Tibial artery (tissue), 4 donors: ENCODE data around the gene COL21A1.

ENCODE experiments used
- DNase-seq, 2 donors: peaks; one replicate each; pipeline ENCODE4 v3.0.0-alpha.2; 2019
- H3K27ac ChIP-seq, 2 donors: fragments of 200-600 bp; sonication (generic) in 1 of 2; 1 replicate in 1 of 2; 2 replicates in 1 of 2; pipeline ENCODE4 v1.5.1; 2018 to 2019; ENCODE audit warnings: mild to moderate bottlenecking in 1 of 2
- H3K27me3 ChIP-seq, 2 donors: fragments of 200-600 bp; sonication (generic) in 1 of 2; one replicate each; pipeline versions ENCODE4 v1.5.1 to v1.6.0; 2016 to 2019
- H3K36me3 ChIP-seq, 3 donors: fragments of 200-600 bp; sonication (generic) in 2 of 3; one replicate each; pipeline ENCODE4 v1.5.1; 2016 to 2019; ENCODE audit warnings: mild to moderate bottlenecking in 2 of 3
- H3K4me1 ChIP-seq, 4 donors: fragments of 200-600 bp; sonication (generic) in 2 of 4; 1 replicate in 3 of 4; 2 replicates in 1 of 4; pipeline ENCODE4 v1.5.1; 2016 to 2019
- H3K4me3 ChIP-seq, 2 donors: fragments of 200-600 bp; sonication (generic) in 1 of 2; 1 replicate in 1 of 2; 2 replicates in 1 of 2; pipeline ENCODE4 v1.5.1; 2018 to 2019; ENCODE audit warnings: mild to moderate bottlenecking in 2 of 2
- H3K9me3 ChIP-seq, 3 donors: fragments of 200-600 bp; sonication (generic) in 1 of 3; one replicate each; pipeline ENCODE4 v1.5.1; 2016 to 2019
- CTCF ChIP-seq, 2 experiments: fragments of 200-600 bp in 1 of 2; fragments of 450-650 bp in 1 of 2; IDR thresholded peaks; one replicate each; pipeline ENCODE4 v1.5.1; 2017 to 2019; ENCODE audit warnings: antibody characterized with exemption in 2 of 2, mild to moderate bottlenecking in 1 of 2, moderate library complexity in 1 of 2
- intact Hi-C: fragments of 100-400 bp; cut with DNase I; formaldehyde crosslinking; loops from one replicate; pipeline ENCODE4 v1.15.0; 2023; ENCODE audit warnings: low total_unique reads

The COL21A1 gene

GRCh38 chr6:56025795-56026194, 221.6 kb downstream of the COL21A1 start:
- Histone ChIP-seq H3K4me3 (no peak overlapping the region), H3K27me3 (no peaks in the 10 kb centered on the region), H3K27ac (no peak overlapping the region), H3K4me1 (peaks cover 0 to 8% (median 0%) of the 10 kb centered on the region in 4 donors), H3K9me3 (no peaks in the 10 kb centered on the region), H3K36me3 (no peaks in the 10 kb centered on the region)
- TF ChIP-seq CTCF (IDR thresholded peaks at IDR 0.05), result no peak
- intact Hi-C loops, result no loop called here
- no peak for DNase-seq

GRCh38 chr6:56024931-56025330, 222.4 kb downstream of the COL21A1 start:
- Histone ChIP-seq H3K27me3 (no peaks in the 10 kb centered on the region), H3K4me1 (peaks cover 0 to 8% (median 0%) of the 10 kb centered on the region in 4 donors), H3K27ac (peak overlapping the region; percentile 51 to 63), H3K4me3 (peak overlapping the region; percentile 33 to 35), H3K9me3 (no peaks in the 10 kb centered on the region), H3K36me3 (no peaks in the 10 kb centered on the region)
- no peak for TF ChIP-seq CTCF (IDR thresholded peaks at IDR 0.05)
- DNase-seq, result no peak
- intact Hi-C loops, result no loop called here

DNA sequence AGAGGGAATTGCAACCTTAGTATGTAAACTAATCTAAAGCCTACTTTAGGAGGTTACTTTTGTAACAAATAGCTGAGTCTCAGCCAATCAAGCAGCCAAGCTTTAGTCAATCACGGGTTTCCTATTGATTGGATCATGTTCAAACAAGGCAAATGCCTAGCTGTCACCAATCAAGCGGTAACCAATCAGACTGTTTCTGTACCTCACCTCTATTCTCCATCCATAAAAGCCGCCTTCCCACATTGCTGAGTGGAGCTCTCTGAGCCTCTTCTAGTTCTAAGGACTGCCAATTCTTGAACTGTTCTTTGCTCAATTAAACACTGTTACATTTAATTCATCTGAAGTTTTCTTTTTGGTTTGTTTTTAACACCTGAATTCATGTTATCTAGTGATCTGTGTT, 223.6 kb downstream of the COL21A1 start:
- Histone ChIP-seq H3K27ac (peak overlapping the region; percentile 15 to 63), H3K36me3 (no peaks in the 10 kb centered on the region), H3K4me3 (no peak overlapping the region), H3K4me1 (peaks cover 0 to 8% (median 0%) of the 10 kb centered on the region in 4 donors), H3K9me3 (no peaks in the 10 kb centered on the region), H3K27me3 (no peaks in the 10 kb centered on the region)
- TF ChIP-seq CTCF (IDR thresholded peaks at IDR 0.05), result no peak
- intact Hi-C loops, result no loop called here
- DNase-seq, result no peak

DNA sequence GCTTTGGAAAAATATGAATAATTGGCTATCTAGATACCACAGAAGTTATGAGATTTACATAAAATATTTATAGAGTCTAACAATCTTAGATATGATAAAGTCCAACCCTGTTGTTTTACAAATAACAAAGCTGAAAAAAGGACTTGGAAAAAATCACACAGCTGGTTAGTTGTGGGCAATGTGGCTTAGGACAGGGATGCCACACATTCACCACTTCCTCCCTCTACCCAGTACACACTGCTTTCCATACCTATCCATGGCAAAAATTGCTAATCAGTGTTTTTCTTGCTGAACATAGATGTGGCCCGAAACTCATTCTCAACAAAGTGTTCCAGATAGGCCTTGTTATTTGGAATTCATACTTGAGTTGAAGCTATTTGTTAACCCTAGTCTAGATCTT, 224.7 kb downstream of the COL21A1 start:
- intact Hi-C loops, result no loop called here
- Histone ChIP-seq H3K36me3 (no peaks in the 10 kb centered on the region), H3K9me3 (no peaks in the 10 kb centered on the region), H3K4me3 (no peak overlapping the region), H3K27me3 (no peaks in the 10 kb centered on the region), H3K4me1 (peaks cover 0 to 8% (median 0%) of the 10 kb centered on the region in 4 donors), H3K27ac (no peak overlapping the region)
- no peak for TF ChIP-seq CTCF (IDR thresholded peaks at IDR 0.05)
- no peak for DNase-seq

DNA sequence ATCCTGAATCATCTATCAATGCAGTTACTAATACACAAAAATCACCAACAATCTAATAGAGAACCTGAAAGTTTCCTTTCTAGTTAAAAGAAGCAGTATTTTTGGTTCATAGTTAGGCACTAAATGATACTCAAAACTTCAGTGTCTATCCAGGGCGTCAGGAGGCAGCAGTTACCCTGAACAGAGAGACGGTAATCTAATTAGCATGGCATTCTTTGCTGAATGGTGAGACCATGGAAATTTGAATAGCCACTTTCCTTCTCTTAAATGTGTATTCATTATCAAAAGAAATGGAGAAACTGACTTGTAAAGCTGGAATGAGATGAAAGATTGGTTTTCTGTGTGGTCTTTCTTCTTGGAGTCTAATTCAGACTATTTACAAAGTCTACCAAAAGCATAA, 225.4 kb downstream of the COL21A1 start:
- DNase-seq, result no peak
- TF ChIP-seq CTCF (IDR thresholded peaks at IDR 0.05), result no peak

DNA sequence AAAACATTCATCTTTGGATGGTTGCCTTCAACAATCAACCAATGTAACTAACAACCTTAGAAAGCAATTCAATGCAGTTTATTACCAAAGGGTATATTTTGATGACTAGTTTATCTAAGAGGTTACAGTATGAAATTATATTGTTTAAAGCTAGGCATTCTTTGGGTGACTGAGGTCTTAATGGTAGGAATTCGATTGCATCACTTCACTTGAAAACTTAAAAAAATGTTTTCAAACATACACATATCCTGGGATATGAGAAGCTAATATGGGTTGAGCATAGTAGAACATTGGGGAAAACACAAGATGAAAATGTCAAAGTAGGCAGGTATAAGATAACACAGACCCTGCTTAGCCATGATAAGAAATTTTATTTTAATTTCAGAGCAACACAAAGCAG, 227.4 kb downstream of the COL21A1 start:
- intact Hi-C loops, result no loop called here
- no peak for TF ChIP-seq CTCF (IDR thresholded peaks at IDR 0.05)
- Histone ChIP-seq H3K27me3 (no peaks in the 10 kb centered on the region), H3K9me3 (no peaks in the 10 kb centered on the region), H3K36me3 (no peaks in the 10 kb centered on the region), H3K27ac (no peak overlapping the region), H3K4me1 (peaks cover 0 to 8% (median 0%) of the 10 kb centered on the region in 4 donors), H3K4me3 (no peak overlapping the region)
- DNase-seq, result no peak

More for the DNA sequence above, 225.4 kb downstream of the COL21A1 start:
- H3K27me3 ChIP-seq, result no peaks in the 10 kb centered on the region
- H3K9me3 ChIP-seq, result no peaks in the 10 kb centered on the region
- no peaks in the 10 kb centered on the region for H3K36me3 ChIP-seq
- no peak overlapping the region for H3K27ac ChIP-seq
- H3K4me1 ChIP-seq, result peaks cover 0 to 8% (median 0%) of the 10 kb centered on the region in 4 donors
- H3K4me3 ChIP-seq, result no peak overlapping the region
- intact Hi-C loops, result no loop called here
